ENCODE data around the gene SLC16A5. TPM values are rescaled to one million over a fixed set of nuclear protein-coding genes. Genes with fewer than 3 reads are reported as not detected.
A peak's percentile ranks its signal among the peaks of the same experiment; 100 is the strongest.
"Not testable (repeated sequence)": the region's sequence is repeated elsewhere in the genome, so short reads cannot be mapped to it uniquely, and the experiment has no call there.

The SLC16A5 gene
- total RNA-seq, 1 experiment from 2014 or later, result 32.4 TPM

DNA sequence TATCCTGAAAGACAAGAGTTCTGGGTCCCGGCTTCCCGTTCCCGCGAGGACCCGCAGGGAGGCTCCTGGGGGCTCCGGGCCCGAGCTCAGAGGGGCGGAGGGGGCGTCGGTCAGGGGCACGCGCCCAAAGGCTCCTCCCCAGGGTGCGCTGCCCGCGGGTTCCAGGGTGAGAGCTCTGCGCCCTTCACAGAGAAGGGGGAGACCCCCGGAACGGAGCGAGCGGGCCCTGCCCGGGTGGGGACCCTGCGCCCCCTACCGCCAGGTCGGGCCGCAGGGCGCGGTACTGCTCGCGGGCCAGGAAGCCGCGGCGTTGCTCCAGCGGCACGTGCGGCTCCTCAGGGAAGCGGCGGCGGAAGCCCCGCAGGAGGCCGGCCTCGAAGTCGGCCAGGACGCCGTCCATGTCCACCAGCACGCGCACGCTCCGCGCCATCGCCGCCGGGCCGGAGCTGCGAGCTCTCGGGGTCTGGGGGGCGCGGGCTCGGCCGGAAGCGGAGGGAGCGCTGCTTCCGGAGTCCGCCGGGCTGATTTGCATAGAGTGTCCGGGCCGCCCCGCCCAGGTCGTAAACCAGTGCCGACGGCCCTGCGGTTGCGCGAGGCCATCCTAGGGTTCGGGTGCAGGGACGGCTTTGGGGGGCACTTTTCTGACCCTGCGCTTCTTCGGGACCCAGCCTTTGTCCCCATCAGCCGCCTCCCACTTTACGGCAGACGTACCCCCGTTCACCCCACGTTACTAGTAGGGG, 43.7 kb downstream of the SLC16A5 start, which contains the start of gene NT5C (continued):
- TF ChIP-seq, protein P1, sequence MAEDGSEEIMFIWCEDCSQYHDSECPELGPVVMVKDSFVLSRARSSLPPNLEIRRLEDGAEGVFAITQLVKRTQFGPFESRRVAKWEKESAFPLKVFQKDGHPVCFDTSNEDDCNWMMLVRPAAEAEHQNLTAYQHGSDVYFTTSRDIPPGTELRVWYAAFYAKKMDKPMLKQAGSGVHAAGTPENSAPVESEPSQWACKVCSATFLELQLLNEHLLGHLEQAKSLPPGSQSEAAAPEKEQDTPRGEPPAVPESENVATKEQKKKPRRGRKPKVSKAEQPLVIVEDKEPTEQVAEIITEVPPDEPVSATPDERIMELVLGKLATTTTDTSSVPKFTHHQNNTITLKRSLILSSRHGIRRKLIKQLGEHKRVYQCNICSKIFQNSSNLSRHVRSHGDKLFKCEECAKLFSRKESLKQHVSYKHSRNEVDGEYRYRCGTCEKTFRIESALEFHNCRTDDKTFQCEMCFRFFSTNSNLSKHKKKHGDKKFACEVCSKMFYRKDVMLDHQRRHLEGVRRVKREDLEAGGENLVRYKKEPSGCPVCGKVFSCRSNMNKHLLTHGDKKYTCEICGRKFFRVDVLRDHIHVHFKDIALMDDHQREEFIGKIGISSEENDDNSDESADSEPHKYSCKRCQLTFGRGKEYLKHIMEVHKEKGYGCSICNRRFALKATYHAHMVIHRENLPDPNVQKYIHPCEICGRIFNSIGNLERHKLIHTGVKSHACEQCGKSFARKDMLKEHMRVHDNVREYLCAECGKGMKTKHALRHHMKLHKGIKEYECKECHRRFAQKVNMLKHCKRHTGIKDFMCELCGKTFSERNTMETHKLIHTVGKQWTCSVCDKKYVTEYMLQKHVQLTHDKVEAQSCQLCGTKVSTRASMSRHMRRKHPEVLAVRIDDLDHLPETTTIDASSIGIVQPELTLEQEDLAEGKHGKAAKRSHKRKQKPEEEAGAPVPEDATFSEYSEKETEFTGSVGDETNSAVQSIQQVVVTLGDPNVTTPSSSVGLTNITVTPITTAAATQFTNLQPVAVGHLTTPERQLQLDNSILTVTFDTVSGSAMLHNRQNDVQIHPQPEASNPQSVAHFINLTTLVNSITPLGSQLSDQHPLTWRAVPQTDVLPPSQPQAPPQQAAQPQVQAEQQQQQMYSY (CRISPR knock-in tag; IDR thresholded peaks at IDR 0.05), result 0 out of 2 replicates have a peak, but pooled peaks have one; percentile 11
- TF ChIP-seq, protein P2, sequence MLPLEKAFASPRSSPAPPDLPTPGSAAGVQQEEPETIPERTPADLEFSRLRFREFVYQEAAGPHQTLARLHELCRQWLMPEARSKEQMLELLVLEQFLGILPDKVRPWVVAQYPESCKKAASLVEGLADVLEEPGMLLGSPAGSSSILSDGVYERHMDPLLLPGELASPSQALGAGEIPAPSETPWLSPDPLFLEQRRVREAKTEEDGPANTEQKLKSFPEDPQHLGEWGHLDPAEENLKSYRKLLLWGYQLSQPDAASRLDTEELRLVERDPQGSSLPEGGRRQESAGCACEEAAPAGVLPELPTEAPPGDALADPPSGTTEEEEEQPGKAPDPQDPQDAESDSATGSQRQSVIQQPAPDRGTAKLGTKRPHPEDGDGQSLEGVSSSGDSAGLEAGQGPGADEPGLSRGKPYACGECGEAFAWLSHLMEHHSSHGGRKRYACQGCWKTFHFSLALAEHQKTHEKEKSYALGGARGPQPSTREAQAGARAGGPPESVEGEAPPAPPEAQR (CRISPR knock-in tag; IDR thresholded peaks at IDR 0.05), result no peak
- TF ChIP-seq ESRRA (CRISPR knock-in tag; IDR thresholded peaks at IDR 0.05; ENCODE audit: borderline replicate concordance), result peak; percentile 93
- TF ChIP-seq ZNF263 (CRISPR knock-in tag; IDR thresholded peaks at IDR 0.05; ENCODE audit: low read depth), result peak; percentile 54; the same call in 1 of the 2 replicates
- TF ChIP-seq, protein P3, sequence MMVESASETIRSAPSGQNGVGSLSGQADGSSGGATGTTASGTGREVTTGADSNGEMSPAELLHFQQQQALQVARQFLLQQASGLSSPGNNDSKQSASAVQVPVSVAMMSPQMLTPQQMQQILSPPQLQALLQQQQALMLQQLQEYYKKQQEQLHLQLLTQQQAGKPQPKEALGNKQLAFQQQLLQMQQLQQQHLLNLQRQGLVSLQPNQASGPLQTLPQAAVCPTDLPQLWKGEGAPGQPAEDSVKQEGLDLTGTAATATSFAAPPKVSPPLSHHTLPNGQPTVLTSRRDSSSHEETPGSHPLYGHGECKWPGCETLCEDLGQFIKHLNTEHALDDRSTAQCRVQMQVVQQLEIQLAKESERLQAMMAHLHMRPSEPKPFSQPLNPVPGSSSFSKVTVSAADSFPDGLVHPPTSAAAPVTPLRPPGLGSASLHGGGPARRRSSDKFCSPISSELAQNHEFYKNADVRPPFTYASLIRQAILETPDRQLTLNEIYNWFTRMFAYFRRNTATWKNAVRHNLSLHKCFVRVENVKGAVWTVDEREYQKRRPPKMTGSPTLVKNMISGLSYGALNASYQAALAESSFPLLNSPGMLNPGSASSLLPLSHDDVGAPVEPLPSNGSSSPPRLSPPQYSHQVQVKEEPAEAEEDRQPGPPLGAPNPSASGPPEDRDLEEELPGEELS (CRISPR knock-in tag; IDR thresholded peaks at IDR 0.05), result peak; percentile 96
- no peak for TF ChIP-seq NR2C2 (CRISPR knock-in tag; IDR thresholded peaks at IDR 0.05)
- TF ChIP-seq, protein P4, sequence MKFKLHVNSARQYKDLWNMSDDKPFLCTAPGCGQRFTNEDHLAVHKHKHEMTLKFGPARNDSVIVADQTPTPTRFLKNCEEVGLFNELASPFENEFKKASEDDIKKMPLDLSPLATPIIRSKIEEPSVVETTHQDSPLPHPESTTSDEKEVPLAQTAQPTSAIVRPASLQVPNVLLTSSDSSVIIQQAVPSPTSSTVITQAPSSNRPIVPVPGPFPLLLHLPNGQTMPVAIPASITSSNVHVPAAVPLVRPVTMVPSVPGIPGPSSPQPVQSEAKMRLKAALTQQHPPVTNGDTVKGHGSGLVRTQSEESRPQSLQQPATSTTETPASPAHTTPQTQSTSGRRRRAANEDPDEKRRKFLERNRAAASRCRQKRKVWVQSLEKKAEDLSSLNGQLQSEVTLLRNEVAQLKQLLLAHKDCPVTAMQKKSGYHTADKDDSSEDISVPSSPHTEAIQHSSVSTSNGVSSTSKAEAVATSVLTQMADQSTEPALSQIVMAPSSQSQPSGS (CRISPR knock-in tag; IDR thresholded peaks at IDR 0.05; ENCODE audit: borderline replicate concordance, low read depth), result no peak
- no peak for TF ChIP-seq IRF2 (CRISPR knock-in tag; IDR thresholded peaks at IDR 0.05; ENCODE audit: borderline replicate concordance, low read depth)
- TF ChIP-seq, protein P5, sequence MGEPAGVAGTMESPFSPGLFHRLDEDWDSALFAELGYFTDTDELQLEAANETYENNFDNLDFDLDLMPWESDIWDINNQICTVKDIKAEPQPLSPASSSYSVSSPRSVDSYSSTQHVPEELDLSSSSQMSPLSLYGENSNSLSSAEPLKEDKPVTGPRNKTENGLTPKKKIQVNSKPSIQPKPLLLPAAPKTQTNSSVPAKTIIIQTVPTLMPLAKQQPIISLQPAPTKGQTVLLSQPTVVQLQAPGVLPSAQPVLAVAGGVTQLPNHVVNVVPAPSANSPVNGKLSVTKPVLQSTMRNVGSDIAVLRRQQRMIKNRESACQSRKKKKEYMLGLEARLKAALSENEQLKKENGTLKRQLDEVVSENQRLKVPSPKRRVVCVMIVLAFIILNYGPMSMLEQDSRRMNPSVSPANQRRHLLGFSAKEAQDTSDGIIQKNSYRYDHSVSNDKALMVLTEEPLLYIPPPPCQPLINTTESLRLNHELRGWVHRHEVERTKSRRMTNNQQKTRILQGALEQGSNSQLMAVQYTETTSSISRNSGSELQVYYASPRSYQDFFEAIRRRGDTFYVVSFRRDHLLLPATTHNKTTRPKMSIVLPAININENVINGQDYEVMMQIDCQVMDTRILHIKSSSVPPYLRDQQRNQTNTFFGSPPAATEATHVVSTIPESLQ (CRISPR knock-in tag; IDR thresholded peaks at IDR 0.05), result no peak
- TF ChIP-seq, protein P6, sequence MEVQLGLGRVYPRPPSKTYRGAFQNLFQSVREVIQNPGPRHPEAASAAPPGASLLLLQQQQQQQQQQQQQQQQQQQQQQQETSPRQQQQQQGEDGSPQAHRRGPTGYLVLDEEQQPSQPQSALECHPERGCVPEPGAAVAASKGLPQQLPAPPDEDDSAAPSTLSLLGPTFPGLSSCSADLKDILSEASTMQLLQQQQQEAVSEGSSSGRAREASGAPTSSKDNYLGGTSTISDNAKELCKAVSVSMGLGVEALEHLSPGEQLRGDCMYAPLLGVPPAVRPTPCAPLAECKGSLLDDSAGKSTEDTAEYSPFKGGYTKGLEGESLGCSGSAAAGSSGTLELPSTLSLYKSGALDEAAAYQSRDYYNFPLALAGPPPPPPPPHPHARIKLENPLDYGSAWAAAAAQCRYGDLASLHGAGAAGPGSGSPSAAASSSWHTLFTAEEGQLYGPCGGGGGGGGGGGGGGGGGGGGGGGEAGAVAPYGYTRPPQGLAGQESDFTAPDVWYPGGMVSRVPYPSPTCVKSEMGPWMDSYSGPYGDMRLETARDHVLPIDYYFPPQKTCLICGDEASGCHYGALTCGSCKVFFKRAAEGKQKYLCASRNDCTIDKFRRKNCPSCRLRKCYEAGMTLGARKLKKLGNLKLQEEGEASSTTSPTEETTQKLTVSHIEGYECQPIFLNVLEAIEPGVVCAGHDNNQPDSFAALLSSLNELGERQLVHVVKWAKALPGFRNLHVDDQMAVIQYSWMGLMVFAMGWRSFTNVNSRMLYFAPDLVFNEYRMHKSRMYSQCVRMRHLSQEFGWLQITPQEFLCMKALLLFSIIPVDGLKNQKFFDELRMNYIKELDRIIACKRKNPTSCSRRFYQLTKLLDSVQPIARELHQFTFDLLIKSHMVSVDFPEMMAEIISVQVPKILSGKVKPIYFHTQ (CRISPR knock-in tag; IDR thresholded peaks at IDR 0.05), result no peak
- peak; percentile 93; the same call in 1 of the 2 replicates for TF ChIP-seq ZNF138 (CRISPR knock-in tag; conservative IDR thresholded peaks at IDR 0.05)
- peak; percentile 94; the same call in 1 of the 2 replicates for TF ChIP-seq TP53 (CRISPR knock-in tag; IDR thresholded peaks at IDR 0.05)
- TF ChIP-seq ZNF232 (CRISPR knock-in tag; IDR thresholded peaks at IDR 0.05), result peak; percentile 65
- TF ChIP-seq SP1 (CRISPR knock-in tag; conservative IDR thresholded peaks at IDR 0.05), result peak; percentile 86
- TF ChIP-seq GRHL2 (CRISPR knock-in tag; IDR thresholded peaks at IDR 0.05; ENCODE audit: insufficient replicate concordance, severe bottlenecking), result no peak
- TF ChIP-seq, protein P7, sequence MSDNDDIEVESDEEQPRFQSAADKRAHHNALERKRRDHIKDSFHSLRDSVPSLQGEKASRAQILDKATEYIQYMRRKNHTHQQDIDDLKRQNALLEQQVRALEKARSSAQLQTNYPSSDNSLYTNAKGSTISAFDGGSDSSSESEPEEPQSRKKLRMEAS (CRISPR knock-in tag; IDR thresholded peaks at IDR 0.05), result peak; percentile 95

DNA sequence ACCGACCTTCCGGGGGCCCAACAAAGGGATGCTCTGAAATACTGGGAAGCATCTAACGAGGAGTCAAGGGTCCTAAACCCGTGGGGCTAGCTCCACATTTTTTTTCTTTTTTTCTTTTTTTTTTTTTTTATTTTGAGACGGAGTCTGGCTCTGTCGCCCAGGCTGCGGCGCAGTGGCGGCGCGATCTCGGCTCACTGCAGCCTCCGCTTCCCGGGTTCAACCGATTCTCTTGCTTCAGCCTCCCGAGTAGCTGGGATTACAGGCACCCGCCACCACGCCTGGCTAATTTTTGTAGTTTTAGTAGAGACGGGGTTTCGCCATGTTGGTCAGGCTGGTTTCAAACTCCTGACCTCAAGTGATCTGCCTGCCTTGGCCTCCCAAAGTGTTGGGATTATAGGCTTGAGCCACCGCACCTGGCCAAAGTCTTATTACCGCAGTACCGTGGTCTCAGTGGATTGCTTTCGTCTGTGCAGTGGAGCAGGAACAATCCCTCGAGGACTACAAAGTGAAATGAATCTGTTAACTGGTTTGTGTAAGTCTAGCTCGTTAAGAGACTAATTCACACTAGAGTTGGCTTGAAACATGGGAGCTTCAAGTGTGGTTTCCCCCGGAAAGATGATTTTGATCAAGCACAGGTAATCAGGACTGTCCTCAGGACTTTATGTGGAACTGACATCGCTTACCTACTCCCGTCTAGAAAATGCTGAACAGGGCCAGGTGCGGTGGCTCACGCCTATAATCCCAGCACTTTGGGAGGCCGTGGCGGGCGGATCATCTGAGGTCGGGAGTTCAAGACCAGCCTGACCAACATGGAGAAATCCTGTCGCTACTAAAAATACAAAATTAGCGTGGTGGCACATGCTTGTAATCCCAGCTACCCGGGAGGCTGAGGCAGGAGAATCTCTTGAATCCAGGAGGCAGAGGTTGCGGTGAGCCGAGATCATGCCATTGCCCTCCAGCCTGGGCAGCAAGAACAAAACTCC, 44.6 kb downstream of the SLC16A5 start:
- H3K4me3 Mint-ChIP-seq, result peak overlapping the region; percentile 74
- H3K27ac Mint-ChIP-seq, result peak overlapping the region; percentile 93
- peaks cover 32% of the 10 kb centered on the region for H3K36me3 Mint-ChIP-seq
- H3K9me3 Mint-ChIP-seq; ATAC-seq; DNase-seq (ENCODE audit: low spot score); H3K27me3 Mint-ChIP-seq (ENCODE audit: low read depth): not testable (repeated sequence)
- H3K4me1 Mint-ChIP-seq, result peaks cover 20% of the 10 kb centered on the region
- CTCF ChIA-PET, result interaction anchor here (0.7 to 7.3 kb wide), 27 partner anchors 10 to 280 kb away, joined by 3 to 84 read pairs (median 6); partner anchors contain the start of genes ARMC7, JPT1, MIF4GD and SLC16A5
- POLR2A ChIA-PET, result interaction anchor here (0.7 to 2.1 kb wide), 6 partner anchors 18 to 118 kb away, joined by 3 to 8 read pairs (median 4); partner anchors contain the start of genes ARMC7, ATP5PD and KCTD2
